ENCODE results near the gene SEMA6C.

DNA sequence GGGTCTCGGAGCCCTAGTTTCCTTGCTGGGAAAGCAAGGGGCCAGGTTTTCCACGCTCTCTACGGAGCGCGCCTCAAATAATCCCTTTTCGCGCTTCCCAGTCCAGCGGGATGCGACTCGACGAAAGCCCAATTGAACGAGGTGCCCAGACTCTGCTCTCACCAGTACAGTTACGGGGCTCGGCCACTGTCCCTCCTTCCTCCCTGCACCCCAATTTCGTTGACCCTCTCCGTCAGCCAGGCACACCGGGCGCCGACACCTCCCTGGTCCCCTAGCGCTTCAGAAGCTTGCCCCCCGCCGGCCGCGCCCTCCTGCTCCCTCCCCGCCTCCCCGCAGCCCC lies 389 bp downstream of the SEMA6C start:
- TF ChIP-seq, protein P1, sequence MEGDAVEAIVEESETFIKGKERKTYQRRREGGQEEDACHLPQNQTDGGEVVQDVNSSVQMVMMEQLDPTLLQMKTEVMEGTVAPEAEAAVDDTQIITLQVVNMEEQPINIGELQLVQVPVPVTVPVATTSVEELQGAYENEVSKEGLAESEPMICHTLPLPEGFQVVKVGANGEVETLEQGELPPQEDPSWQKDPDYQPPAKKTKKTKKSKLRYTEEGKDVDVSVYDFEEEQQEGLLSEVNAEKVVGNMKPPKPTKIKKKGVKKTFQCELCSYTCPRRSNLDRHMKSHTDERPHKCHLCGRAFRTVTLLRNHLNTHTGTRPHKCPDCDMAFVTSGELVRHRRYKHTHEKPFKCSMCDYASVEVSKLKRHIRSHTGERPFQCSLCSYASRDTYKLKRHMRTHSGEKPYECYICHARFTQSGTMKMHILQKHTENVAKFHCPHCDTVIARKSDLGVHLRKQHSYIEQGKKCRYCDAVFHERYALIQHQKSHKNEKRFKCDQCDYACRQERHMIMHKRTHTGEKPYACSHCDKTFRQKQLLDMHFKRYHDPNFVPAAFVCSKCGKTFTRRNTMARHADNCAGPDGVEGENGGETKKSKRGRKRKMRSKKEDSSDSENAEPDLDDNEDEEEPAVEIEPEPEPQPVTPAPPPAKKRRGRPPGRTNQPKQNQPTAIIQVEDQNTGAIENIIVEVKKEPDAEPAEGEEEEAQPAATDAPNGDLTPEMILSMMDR (IDR thresholded peaks at IDR 0.05 in 2 of 3, conservative IDR thresholded peaks at IDR 0.05 in 1 of 3; ENCODE audit: borderline replicate concordance in 1 of 3, insufficient read depth in 1 of 3, low read depth in 2 of 3, low read length in 2 of 3): no peak
- TF ChIP-seq, protein P2, sequence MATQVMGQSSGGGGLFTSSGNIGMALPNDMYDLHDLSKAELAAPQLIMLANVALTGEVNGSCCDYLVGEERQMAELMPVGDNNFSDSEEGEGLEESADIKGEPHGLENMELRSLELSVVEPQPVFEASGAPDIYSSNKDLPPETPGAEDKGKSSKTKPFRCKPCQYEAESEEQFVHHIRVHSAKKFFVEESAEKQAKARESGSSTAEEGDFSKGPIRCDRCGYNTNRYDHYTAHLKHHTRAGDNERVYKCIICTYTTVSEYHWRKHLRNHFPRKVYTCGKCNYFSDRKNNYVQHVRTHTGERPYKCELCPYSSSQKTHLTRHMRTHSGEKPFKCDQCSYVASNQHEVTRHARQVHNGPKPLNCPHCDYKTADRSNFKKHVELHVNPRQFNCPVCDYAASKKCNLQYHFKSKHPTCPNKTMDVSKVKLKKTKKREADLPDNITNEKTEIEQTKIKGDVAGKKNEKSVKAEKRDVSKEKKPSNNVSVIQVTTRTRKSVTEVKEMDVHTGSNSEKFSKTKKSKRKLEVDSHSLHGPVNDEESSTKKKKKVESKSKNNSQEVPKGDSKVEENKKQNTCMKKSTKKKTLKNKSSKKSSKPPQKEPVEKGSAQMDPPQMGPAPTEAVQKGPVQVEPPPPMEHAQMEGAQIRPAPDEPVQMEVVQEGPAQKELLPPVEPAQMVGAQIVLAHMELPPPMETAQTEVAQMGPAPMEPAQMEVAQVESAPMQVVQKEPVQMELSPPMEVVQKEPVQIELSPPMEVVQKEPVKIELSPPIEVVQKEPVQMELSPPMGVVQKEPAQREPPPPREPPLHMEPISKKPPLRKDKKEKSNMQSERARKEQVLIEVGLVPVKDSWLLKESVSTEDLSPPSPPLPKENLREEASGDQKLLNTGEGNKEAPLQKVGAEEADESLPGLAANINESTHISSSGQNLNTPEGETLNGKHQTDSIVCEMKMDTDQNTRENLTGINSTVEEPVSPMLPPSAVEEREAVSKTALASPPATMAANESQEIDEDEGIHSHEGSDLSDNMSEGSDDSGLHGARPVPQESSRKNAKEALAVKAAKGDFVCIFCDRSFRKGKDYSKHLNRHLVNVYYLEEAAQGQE (IDR thresholded peaks at IDR 0.05; ENCODE audit: low read depth): no peak

Measured in HCT116 (cell line).